NT2/D1 (cell line): ENCODE results near the gene HINT3.

Source experiments
- SUZ12 ChIP-seq: IDR thresholded peaks from 2 replicates; pipeline ENCODE4 v1.6.1; 2011; ENCODE audit not compliant: insufficient read length, insufficient read depth; ENCODE audit errors: extremely low read depth
- YY1 ChIP-seq: IDR thresholded peaks from 2 replicates; pipeline ENCODE4 v1.6.1; 2011; ENCODE audit not compliant: insufficient read length, insufficient read depth
- ZNF274 ChIP-seq: IDR thresholded peaks from 2 replicates; pipeline ENCODE4 v1.6.1; 2011; ENCODE audit warnings: mild to moderate bottlenecking, low read depth, low read length

- TF ChIP-seq YY1: no peak
- no peak for TF ChIP-seq SUZ12
- TF ChIP-seq ZNF274: no peak
These were observed 39.5 kb downstream of the HINT3 start for GRCh38 chr6:125995972-125996580.
